ENCODE results near the gene SH3RF2.

Gene SH3RF2

DNA sequence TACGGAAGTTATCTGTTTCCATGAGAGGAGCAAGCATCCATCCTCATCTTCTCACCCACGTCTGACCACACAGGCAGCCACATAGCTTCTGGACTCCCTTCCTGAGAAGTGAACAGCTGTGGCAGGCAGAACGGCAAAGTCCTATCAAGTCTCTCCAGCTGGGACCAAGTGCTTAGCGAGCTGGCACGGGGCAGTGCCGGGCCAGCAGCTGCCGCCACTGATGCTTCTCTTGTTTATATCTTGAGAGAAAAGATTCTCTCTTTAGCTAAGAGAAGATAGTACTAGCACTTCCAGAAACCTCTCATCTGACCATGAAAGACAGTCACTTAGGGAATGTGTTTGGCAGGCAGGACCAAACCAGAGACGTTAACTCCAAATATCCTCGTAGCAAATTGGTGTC is 131.8 kb downstream of the SH3RF2 start:
- Mint-ChIP-seq H3K4me3 (no peak overlapping the region), H3K27me3 (no peaks in the 10 kb centered on the region), H3K4me1 (ENCODE audit: low read depth) (no peaks in the 10 kb centered on the region), H3K27ac (no peak overlapping the region), H3K36me3 (no peaks in the 10 kb centered on the region), H3K9me3 (ENCODE audit: low read depth) (no peaks in the 10 kb centered on the region)

DNA sequence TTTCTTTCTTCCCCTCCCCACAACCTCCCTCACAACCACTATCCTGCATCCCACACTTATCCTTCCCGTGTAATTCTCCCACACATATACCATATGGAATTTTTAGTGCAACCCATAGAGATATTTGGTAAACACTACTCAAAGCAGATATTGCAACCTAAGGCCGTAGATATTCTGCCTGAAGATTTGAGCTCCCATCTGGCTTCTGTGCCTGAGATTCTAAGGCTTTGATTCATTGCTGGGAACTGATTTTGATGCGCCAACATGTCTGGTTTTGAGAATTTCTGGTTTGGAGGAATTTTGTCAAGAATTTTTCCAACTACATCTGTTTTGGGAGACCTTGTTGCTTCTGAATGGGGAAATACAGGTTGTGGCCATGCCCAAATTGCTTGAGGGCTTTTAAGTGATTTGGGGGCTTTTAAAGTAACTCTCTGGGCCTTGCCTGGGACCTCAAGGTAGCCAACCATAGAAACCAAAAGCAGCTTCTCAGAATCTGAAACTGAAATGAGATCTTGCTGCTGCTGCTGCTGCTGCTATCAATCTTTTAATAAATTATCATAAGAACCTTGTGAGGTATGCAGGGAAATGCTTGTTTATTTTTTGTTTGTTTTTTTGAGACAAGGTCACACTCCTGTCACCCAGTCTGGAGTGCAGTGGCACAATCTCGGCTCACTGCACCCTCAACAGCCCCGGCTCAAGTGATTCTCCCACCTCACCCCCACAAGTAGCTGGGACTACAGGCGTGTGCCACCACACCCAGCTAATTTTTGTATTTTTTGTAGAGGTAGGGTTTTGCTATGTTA is 132.8 kb downstream of the SH3RF2 start:
- H3K9me3 Mint-ChIP-seq (ENCODE audit: low read depth) = no peaks in the 10 kb centered on the region
- no peaks in the 10 kb centered on the region for H3K27me3 Mint-ChIP-seq
- H3K4me1 Mint-ChIP-seq (ENCODE audit: low read depth) = no peaks in the 10 kb centered on the region
- no peak overlapping the region for H3K27ac Mint-ChIP-seq
- no peak overlapping the region for H3K4me3 Mint-ChIP-seq
- H3K36me3 Mint-ChIP-seq = no peaks in the 10 kb centered on the region

DNA sequence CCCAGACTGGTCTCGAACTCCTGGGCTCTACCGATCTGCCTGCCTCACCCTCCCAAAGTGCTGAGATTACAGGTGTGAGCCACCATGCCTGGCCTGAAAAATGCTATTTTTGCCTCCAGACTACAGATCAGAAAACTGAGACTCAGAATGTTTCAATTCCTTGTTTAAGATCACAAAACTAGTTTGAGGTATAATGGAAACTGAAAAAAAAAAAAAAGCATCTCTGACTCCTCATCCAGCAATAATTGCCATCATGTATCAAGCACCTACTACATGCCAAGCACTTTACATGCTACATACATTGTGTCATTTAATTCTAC is 133.4 kb downstream of the SH3RF2 start:
- H3K4me1 Mint-ChIP-seq (ENCODE audit: low read depth) = no peaks in the 10 kb centered on the region
- H3K36me3 Mint-ChIP-seq = no peaks in the 10 kb centered on the region
- H3K27me3 Mint-ChIP-seq = no peaks in the 10 kb centered on the region
- no peaks in the 10 kb centered on the region for H3K9me3 Mint-ChIP-seq (ENCODE audit: low read depth)
- no peak overlapping the region for H3K27ac Mint-ChIP-seq
- no peak overlapping the region for H3K4me3 Mint-ChIP-seq

DNA sequence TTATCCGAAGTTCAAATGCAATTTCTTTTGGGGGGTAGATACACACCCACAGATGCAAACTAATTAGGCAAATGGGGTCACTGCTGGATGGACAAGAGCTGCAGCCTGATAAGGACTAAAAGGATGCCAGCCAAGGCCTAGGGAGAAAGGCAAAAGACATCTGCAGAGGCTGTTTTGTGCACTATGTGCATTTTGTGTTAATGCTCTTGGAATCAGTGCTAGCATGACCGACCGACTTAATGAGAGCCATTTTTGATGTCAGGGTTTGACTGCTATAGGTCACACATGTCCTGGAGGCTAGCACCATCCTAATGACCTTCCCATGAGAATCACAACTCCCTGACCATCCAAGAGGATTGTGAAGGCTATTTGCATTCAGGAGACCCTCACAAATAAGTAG is 134.4 kb downstream of the SH3RF2 start:
- no peaks in the 10 kb centered on the region for H3K36me3 Mint-ChIP-seq
- H3K4me3 Mint-ChIP-seq = no peak overlapping the region
- no peak overlapping the region for H3K27ac Mint-ChIP-seq
- no peaks in the 10 kb centered on the region for H3K4me1 Mint-ChIP-seq (ENCODE audit: low read depth)
- H3K9me3 Mint-ChIP-seq (ENCODE audit: low read depth) = no peaks in the 10 kb centered on the region
- H3K27me3 Mint-ChIP-seq = no peaks in the 10 kb centered on the region

DNA sequence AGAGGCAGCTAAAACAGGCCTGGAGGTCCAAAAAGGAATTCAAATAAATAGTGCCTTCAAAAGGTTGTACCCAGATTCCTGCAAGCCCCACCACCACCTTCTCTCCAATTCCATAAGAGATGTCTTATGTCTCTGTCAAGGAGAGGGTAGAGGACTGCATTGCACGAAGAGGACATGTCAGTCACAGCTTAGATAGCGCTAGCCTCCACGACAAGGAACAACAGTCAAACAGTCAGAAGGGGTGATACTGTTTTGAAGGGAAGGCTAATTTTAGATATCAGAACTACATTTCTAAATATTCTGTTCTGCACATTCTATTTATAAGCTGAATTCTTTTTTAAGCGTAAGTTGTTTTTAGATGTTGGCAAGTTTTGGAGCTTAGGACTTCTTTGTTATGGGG is 134.8 kb downstream of the SH3RF2 start:
- no peak overlapping the region for H3K4me3 Mint-ChIP-seq
- no peaks in the 10 kb centered on the region for H3K9me3 Mint-ChIP-seq (ENCODE audit: low read depth)
- H3K4me1 Mint-ChIP-seq (ENCODE audit: low read depth) = no peaks in the 10 kb centered on the region
- no peaks in the 10 kb centered on the region for H3K36me3 Mint-ChIP-seq
- no peak overlapping the region for H3K27ac Mint-ChIP-seq
- no peaks in the 10 kb centered on the region for H3K27me3 Mint-ChIP-seq

DNA sequence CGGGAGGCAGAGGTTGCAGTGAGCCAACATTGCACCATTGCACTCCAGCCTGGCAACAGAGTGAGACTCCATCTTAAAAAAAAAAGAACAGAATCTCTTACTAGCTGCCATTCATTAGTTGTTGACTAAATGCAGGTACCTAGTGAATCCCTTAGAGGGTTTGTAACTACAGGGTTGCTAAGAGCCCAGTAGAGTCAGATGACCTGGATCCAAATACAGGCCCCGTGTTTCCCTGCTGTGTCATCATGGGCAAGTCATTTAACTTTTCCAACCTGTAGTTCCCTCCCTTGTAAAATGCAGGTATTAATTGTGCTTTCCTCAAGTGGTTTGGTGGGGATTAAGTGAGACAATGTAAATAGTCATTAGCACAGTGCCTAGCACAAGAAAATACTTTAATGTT is 136.2 kb downstream of the SH3RF2 start:
- H3K4me1 Mint-ChIP-seq (ENCODE audit: low read depth) = no peaks in the 10 kb centered on the region
- H3K4me3 Mint-ChIP-seq = no peak overlapping the region
- no peaks in the 10 kb centered on the region for H3K36me3 Mint-ChIP-seq
- H3K9me3 Mint-ChIP-seq (ENCODE audit: low read depth) = no peaks in the 10 kb centered on the region
- peaks cover 1% of the 10 kb centered on the region for H3K27me3 Mint-ChIP-seq
- H3K27ac Mint-ChIP-seq = no peak overlapping the region

DNA sequence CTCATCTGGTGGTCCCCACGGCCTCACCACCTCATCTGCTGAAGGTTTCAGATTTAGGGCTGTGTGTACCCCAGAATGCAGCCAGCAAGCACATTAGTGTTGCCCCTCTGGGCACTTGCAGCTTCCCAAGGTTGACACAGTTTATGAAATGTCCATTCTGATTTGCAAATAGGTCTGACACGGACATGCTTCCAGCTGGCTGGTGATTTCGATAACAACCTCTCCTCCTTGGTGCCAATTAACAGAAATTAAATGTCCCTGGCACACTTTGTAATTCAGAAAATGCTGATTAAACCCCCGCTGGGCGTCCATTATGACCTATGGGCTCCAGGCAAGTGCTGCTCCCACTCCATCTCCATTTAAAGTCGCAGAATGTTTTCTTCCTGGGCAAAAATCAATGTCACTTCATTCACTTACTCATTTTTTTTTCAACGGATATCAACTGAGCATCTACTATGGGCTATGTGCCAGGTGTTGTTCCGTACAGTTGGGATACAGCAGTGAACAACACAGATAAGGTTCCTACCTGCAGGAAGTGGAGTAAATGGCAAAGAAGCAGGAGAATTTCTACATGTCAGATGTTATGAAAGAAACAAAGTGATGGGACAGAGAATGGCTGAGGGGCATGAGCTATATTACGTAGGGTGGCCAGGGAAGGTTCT is 137.0 kb downstream of the SH3RF2 start:
- H3K4me1 Mint-ChIP-seq (ENCODE audit: low read depth) = no peaks in the 10 kb centered on the region
- no peak overlapping the region for H3K27ac Mint-ChIP-seq
- peaks cover 3% of the 10 kb centered on the region for H3K27me3 Mint-ChIP-seq
- H3K4me3 Mint-ChIP-seq = no peak overlapping the region
- no peaks in the 10 kb centered on the region for H3K36me3 Mint-ChIP-seq
- no peaks in the 10 kb centered on the region for H3K9me3 Mint-ChIP-seq (ENCODE audit: low read depth)

DNA sequence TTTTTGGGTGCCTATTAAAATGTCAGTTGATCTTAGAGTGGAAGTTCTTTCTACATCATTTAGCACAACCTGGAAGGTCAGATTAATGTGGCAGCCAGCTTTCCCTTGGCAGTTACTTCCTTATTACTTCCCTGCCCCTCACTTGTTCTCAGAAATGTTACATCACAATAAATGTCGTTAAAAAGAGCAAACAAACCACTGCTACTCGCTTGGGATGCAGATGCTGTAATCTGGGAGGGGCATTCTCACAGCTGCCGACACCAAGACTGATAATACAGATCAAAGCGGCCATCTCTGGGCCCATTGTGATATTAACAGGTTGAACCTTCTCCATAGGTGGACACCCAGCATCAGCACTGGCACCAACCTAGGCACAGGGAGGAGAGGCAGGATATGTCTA is 139.7 kb downstream of the SH3RF2 start:
- peaks cover 11% of the 10 kb centered on the region for H3K4me1 Mint-ChIP-seq (ENCODE audit: low read depth)
- no peak overlapping the region for H3K27ac Mint-ChIP-seq
- no peaks in the 10 kb centered on the region for H3K36me3 Mint-ChIP-seq
- no peaks in the 10 kb centered on the region for H3K9me3 Mint-ChIP-seq (ENCODE audit: low read depth)
- H3K4me3 Mint-ChIP-seq = no peak overlapping the region
- peaks cover 10% of the 10 kb centered on the region for H3K27me3 Mint-ChIP-seq

DNA sequence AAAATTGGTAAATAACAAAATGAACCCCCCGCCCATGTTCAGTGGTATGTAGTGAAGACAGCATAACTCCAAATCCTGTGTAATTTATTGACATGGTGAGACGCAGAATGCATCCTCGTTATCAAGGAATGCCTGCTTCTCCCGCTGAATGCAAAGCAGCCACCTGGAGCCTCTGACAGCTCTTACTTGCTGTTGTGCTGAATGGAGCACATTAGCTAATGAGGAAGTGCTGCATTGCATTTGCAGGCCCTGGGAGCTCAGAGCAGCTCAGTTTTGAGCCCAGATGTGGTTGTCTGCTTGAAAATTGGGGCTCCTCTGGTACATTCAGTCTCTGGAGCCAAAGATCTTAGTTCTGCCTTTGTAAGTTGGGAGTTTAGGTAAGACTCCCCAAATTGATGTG is 140.1 kb downstream of the SH3RF2 start:
- peaks cover 11% of the 10 kb centered on the region for H3K4me1 Mint-ChIP-seq (ENCODE audit: low read depth)
- no peaks in the 10 kb centered on the region for H3K9me3 Mint-ChIP-seq (ENCODE audit: low read depth)
- peaks cover 12% of the 10 kb centered on the region for H3K27me3 Mint-ChIP-seq
- no peak overlapping the region for H3K27ac Mint-ChIP-seq
- no peaks in the 10 kb centered on the region for H3K36me3 Mint-ChIP-seq
- no peak overlapping the region for H3K4me3 Mint-ChIP-seq

DNA sequence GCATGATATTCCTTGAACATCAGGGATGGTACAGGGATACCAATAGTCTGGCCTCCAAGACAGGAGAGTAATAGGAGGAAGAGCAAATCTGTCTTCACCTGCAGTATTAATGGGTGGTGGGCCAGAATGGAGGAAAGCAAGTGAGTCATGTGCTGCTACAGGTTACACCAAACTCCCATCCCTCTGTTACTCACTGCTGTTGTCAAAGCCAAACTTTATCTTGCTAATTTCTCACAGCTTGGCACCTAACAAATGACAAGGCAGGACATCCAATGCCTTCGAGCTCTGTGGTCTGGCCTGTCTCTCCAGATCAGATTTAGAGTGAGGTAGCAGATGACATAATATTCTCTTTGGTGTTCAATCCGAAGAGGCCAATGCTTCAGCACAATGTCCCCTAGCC is 142.2 kb downstream of the SH3RF2 start:
- H3K4me3 Mint-ChIP-seq = no peak overlapping the region
- H3K36me3 Mint-ChIP-seq = no peaks in the 10 kb centered on the region
- no peak overlapping the region for H3K27ac Mint-ChIP-seq
- peaks cover 11% of the 10 kb centered on the region for H3K4me1 Mint-ChIP-seq (ENCODE audit: low read depth)
- peaks cover 14% of the 10 kb centered on the region for H3K27me3 Mint-ChIP-seq
- no peaks in the 10 kb centered on the region for H3K9me3 Mint-ChIP-seq (ENCODE audit: low read depth)

DNA sequence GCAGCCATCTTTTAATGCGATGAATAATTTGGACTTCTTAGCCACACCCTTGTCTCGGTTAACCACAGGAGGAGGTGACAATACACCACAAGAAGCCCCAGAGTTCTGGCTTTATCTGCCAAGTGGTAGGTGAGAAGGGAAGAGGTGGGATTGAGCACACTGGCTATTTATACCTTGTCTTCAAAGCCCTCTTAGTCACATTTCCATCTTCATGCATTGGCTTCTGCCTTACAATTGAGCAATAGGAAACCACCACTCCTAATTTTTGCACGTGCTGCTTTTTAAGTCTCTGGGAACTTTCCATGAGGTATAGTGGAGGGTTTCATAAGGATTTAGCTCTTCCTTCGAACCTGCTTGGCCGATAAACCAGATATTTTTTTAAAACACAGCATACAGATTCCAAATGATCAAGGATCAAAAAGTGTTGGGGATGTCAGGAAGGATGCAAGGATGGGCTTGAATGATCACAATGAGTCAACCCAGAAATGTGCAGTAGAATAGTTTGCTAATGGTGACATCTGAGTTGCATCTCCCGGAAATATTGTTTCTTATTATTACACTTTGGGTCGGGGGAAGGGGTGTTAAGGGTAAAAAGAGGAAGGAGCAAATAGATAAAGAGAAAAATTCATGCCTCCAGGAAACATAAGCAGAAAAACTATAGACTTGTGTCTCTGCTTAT is 143.5 kb downstream of the SH3RF2 start:
- peaks cover 14% of the 10 kb centered on the region for H3K27me3 Mint-ChIP-seq
- no peaks in the 10 kb centered on the region for H3K36me3 Mint-ChIP-seq
- peaks cover 11% of the 10 kb centered on the region for H3K4me1 Mint-ChIP-seq (ENCODE audit: low read depth)
- no peak overlapping the region for H3K4me3 Mint-ChIP-seq
- no peak overlapping the region for H3K27ac Mint-ChIP-seq
- no peaks in the 10 kb centered on the region for H3K9me3 Mint-ChIP-seq (ENCODE audit: low read depth)

DNA sequence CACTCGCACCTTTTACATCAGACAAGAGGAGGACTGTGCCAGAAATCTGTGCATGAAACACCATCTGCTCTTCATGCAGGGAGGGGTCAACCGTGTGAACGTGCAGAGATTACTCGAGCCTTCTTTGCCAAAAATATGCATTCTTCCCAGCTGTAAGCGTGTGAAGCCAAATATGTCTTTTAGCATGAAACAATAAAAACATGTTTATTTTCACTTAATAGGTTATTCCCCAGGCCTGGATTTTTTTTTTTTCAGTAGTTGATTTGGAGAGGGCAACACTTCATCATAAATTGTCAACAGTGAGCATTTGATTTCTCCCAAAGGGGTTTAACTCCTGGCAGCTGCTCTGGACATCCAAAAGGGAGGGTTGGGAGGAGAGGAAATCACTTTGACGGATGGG is 145.2 kb downstream of the SH3RF2 start:
- H3K4me1 Mint-ChIP-seq (ENCODE audit: low read depth) = peaks cover 11% of the 10 kb centered on the region
- no peak overlapping the region for H3K27ac Mint-ChIP-seq
- H3K27me3 Mint-ChIP-seq = peaks cover 14% of the 10 kb centered on the region
- H3K4me3 Mint-ChIP-seq = no peak overlapping the region
- H3K36me3 Mint-ChIP-seq = no peaks in the 10 kb centered on the region
- H3K9me3 Mint-ChIP-seq (ENCODE audit: low read depth) = no peaks in the 10 kb centered on the region

DNA sequence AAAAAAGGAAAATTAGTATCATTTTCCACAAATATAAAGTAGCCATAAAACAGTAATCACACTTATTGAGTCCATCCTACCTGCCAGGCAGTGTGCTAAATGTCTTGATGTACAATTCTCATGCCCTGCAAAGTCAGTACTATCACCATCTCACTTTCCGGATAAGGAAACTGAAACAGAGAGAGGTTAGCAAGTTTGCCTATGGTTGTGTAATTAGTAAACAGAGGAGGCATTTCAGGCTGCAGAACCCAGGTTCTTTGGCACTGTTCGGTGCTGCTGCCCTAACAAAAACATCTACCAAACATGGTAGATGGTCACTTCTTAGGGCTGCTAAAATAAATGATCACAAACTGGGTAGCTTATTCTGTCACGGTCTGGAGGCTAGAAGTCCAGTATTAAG is 146.4 kb downstream of the SH3RF2 start:
- Mint-ChIP-seq H3K36me3 (no peaks in the 10 kb centered on the region), H3K9me3 (ENCODE audit: low read depth) (no peaks in the 10 kb centered on the region), H3K4me3 (no peak overlapping the region), H3K4me1 (ENCODE audit: low read depth) (peaks cover 11% of the 10 kb centered on the region), H3K27ac (no peak overlapping the region), H3K27me3 (peaks cover 14% of the 10 kb centered on the region)

DNA sequence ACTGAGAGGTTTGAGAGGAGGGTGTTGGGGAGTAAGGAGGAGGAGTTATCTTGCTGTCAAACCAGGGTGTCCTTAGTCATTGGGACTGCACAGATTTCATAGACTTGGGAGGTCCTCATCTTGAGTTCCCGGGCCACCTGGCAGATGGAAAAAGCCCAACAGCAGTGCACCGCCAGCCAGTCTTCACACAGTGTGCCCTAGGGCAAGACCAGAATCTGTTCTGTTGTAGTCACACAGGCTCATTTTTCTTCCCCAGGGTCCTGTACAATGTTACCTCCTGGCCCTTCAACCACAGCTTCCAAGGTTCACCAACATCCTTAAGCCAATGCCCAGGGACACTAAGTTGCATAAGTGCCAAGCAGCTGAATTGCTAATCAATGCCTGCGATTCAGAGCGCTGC is 148.0 kb downstream of the SH3RF2 start:
- no peak overlapping the region for H3K27ac Mint-ChIP-seq
- no peaks in the 10 kb centered on the region for H3K36me3 Mint-ChIP-seq
- H3K4me3 Mint-ChIP-seq = no peak overlapping the region
- peaks cover 8% of the 10 kb centered on the region for H3K4me1 Mint-ChIP-seq (ENCODE audit: low read depth)
- no peaks in the 10 kb centered on the region for H3K9me3 Mint-ChIP-seq (ENCODE audit: low read depth)
- H3K27me3 Mint-ChIP-seq = peaks cover 13% of the 10 kb centered on the region

DNA sequence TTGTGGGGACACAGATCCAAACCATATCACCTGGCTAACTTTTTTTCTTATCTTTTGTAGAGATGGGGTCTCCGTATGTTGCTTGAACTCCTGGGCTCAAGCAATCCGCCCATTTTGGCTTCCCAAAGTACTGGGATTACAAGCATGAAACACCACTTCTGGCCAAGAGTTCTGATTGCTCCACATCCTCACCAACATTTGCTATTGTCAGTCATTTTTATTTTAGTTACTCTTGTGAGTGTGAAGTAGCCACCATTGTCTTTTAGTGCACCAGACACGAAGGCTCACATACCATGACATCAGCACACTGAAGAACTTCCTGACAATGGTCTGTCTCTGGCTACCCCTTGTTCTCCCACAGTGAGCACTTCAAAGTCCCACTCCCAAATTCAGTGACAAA is 151.7 kb downstream of the SH3RF2 start:
- H3K27me3 Mint-ChIP-seq = peaks cover 5% of the 10 kb centered on the region
- no peaks in the 10 kb centered on the region for H3K9me3 Mint-ChIP-seq (ENCODE audit: low read depth)
- H3K36me3 Mint-ChIP-seq = no peaks in the 10 kb centered on the region
- H3K4me3 Mint-ChIP-seq = no peak overlapping the region
- H3K4me1 Mint-ChIP-seq (ENCODE audit: low read depth) = no peaks in the 10 kb centered on the region
- no peak overlapping the region for H3K27ac Mint-ChIP-seq
